GM12864 (cell line): ENCODE measurements around the gene FILIP1L.

Experiments used
- DNase-seq: peaks from one replicate; pipeline ENCODE4 v3.0.0-alpha.2; 2011; ENCODE audit warnings: low read depth
- H3K4me3 ChIP-seq: 2 replicates; pipeline ENCODE4 v1.5.1; 2011; ENCODE audit warnings: mild to moderate bottlenecking, low read depth, low read length, control low read depth
- TF ChIP-seq, protein P1 (sequence below): IDR thresholded peaks from 2 replicates; pipeline ENCODE4 v1.5.1; 2011; ENCODE audit warnings: low read depth, mild to moderate bottlenecking, moderate library complexity, low read length, control low read depth, inconsistent platforms; ENCODE audit errors: missing control alignments

FILIP1L gene

GRCh38 chr3:99856437-99857220 lies 257.7 kb downstream of the FILIP1L start:
- no peak for DNase-seq
- TF ChIP-seq, protein P1, sequence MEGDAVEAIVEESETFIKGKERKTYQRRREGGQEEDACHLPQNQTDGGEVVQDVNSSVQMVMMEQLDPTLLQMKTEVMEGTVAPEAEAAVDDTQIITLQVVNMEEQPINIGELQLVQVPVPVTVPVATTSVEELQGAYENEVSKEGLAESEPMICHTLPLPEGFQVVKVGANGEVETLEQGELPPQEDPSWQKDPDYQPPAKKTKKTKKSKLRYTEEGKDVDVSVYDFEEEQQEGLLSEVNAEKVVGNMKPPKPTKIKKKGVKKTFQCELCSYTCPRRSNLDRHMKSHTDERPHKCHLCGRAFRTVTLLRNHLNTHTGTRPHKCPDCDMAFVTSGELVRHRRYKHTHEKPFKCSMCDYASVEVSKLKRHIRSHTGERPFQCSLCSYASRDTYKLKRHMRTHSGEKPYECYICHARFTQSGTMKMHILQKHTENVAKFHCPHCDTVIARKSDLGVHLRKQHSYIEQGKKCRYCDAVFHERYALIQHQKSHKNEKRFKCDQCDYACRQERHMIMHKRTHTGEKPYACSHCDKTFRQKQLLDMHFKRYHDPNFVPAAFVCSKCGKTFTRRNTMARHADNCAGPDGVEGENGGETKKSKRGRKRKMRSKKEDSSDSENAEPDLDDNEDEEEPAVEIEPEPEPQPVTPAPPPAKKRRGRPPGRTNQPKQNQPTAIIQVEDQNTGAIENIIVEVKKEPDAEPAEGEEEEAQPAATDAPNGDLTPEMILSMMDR: no peak
- no peak overlapping the region for H3K4me3 ChIP-seq

DNA sequence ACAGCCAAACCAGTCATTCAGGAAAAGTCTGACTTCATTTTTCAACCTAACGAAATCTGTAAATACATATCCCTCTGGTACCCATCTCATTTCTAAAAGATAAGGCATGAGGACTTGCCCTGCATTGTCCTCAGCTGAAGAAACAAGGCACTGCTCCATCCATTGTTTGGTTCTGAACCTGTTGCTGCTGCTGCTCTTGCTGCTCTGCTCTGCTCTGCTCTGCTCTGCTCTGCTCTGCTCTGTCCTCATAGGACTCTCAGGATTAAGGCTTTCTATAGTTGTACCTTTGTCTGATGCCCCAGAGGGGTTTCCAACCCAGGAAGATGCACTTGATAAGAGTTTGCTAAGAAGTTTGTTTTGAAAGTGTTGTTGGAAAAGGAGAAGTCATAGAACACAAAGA lies 258.4 kb downstream of the FILIP1L start:
- no peak for DNase-seq
- H3K4me3 ChIP-seq: no peak overlapping the region
- TF ChIP-seq, protein P1: no peak

GRCh38 chr3:99854756-99855298 lies 259.5 kb downstream of the FILIP1L start:
- TF ChIP-seq, protein P1: no peak
- no peak overlapping the region for H3K4me3 ChIP-seq
- DNase-seq: no peak

DNA sequence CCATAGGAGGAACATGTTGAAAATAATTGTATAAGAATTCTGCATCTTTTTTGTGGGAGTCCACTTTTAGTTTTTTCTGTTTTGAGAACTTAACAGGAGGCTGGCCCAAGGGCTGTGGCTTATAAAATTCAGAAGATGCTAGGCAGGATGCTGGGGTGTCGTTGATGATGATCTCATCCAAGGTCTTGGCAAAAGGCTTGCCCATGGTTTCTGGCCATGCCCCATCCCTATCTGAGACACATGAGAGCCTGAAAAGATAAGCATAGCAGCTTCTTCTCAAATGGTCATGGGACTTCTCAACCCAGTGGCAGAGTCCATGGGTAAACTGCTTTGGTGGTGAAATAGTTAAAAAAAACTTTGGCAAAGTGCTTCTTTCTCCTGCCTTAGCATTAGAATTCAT lies 261.4 kb downstream of the FILIP1L start:
- no peak overlapping the region for H3K4me3 ChIP-seq
- TF ChIP-seq, protein P1: no peak
- DNase-seq: no peak

DNA sequence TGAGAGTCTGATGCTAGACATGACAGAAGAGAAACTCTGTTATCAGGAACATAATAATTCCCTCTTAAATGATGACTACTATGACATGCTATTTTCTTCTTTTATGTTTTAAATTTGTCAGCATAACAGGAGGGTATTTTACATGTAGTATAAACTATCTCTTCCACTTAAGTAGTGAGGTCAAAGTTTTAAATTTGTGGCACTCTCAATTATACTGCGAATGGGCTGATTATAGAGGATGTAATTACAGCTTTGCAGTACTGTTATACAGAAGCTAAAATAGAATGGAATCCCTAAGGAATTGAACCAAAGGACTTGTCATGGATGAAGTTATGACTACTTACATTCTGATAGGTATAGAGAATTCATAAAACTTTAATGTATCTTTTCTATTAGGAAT lies 262.3 kb downstream of the FILIP1L start:
- no peak for DNase-seq
- H3K4me3 ChIP-seq: no peak overlapping the region
- TF ChIP-seq, protein P1: no peak

- no peak for DNase-seq
- no peak overlapping the region for H3K4me3 ChIP-seq
- TF ChIP-seq, protein P1: no peak
Observed at GRCh38 chr3:99850608-99851007, 263.7 kb downstream of the FILIP1L start.

- DNase-seq: no peak
- TF ChIP-seq, protein P1: no peak
- H3K4me3 ChIP-seq: no peak overlapping the region
Observed at GRCh38 chr3:99848433-99848832, 265.9 kb downstream of the FILIP1L start.
